Bronchial smooth muscle cell (primary cell): ENCODE results near the gene TEX11. TPM values are rescaled to one million over a fixed set of nuclear protein-coding genes. Genes with fewer than 3 reads are reported as not detected.

Source experiments
- total RNA-seq: library from RNA; depleted of rRNA; stranded (reverse); fragments of >200 nt; gene quantifications from 2 replicates; pipeline ENCODE4 v1.2.1, GENCODE V29; 2014

The TEX11 gene
- total RNA-seq, result not detected in 2 replicates

DNA sequence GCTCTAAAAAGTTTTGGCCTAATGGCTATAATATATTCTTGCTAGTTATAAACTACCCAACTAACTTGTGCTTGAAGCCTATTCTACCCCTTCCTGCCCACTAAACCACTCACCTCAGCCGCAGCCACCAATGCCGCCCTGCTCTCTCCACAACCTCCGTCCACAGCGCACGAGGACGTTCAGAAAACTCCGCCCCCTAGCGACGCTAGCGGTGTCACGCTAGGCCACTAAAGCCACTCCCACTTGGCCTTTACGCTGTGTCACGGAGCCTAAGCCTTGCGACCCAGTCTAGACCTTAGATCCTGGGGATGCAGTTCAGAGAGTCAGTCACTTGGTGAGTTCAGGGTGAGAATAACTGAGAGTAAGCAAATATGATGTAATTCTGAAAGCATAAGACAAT is at the start of gene TEX11:
Gene TEX11 (minus strand): TSS at position 171 of the 400 bp plus-strand sequence. CDS start 922 bp downstream, outside the sequence.

Other genes with a start within 250 kb of the TEX11 start
- not detected in 2 replicates for gene SLC7A3, start 22.4 kb upstream of the TEX11 start, total RNA-seq
- 65.1 and 79.3 TPM in 2 replicates for gene SNX12, start 159.6 kb upstream of the TEX11 start, total RNA-seq
- 4.1 and 8.1 TPM in 2 replicates for gene FOXO4, start 187.1 kb upstream of the TEX11 start, total RNA-seq
- not detected in 2 replicates for gene CXorf65, start 198.0 kb upstream of the TEX11 start, total RNA-seq
- gene IL2RG, start 202.9 kb upstream of the TEX11 start, total RNA-seq, result not detected in 2 replicates
- 29.3 and 34.3 TPM in 2 replicates for gene MED12, start 209.9 kb upstream of the TEX11 start, total RNA-seq
- 0.26 and 0.95 TPM in 2 replicates for gene NLGN3, start 236.1 kb upstream of the TEX11 start, total RNA-seq